ENCODE results near the gene DUSP18.

DNA sequence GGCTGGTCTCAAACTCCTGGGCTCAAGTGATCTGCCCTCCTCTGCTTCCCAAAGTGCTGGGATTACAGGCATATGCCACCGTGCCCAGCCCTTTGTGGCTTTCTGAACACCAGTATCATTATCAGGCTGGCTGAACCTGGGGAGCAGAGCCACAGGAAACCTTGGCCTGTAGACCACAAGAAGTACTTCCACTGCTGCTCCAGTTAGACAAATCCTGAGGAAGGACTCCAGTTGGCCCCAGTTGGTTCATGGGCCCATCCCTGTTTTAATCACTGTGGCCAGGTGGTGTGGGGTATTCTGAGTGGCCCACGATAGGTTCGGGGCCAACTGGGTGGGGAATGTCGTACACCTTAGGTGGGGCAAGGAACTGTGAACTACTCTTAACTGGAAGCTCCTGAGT lies 5.5 kb upstream of the DUSP18 start:
- no peak for TF ChIP-seq POLR2AphosphoS5 (IDR thresholded peaks at IDR 0.05)
- TF ChIP-seq POLR2A (IDR thresholded peaks at IDR 0.05), result no peak
- TF ChIP-seq CTCF (IDR thresholded peaks at IDR 0.05), result no peak

Data from breast epithelium (tissue), 3 donors.